DMS79 (cell line): ENCODE data around the gene PXDN.

Experiments used
- DNase-seq: peaks from one replicate; lab custom pipeline; 2025; lab: John Stamatoyannopoulos, UW

PXDN gene

GRCh38 chr2:1610096-1610485 is 134.2 kb downstream of the PXDN start:
- no peak for DNase-seq

GRCh38 chr2:1609485-1610095 is 134.7 kb downstream of the PXDN start:
- no peak for DNase-seq

GRCh38 chr2:1609040-1609439 is 135.3 kb downstream of the PXDN start:
- no peak for DNase-seq

- DNase-seq, result no peak
These were observed 136.2 kb downstream of the PXDN start for GRCh38 chr2:1607971-1608688.

GRCh38 chr2:1607236-1607920 is 136.9 kb downstream of the PXDN start:
- no peak for DNase-seq

- no peak for DNase-seq
These were observed 137.7 kb downstream of the PXDN start for GRCh38 chr2:1606421-1607235.

- no peak for DNase-seq
These were observed 138.3 kb downstream of the PXDN start for GRCh38 chr2:1606046-1606400.

GRCh38 chr2:1605102-1606045 is 138.9 kb downstream of the PXDN start:
- DNase-seq, result no peak

- DNase-seq, result no peak
These were observed 140.8 kb downstream of the PXDN start for GRCh38 chr2:1603521-1603920.

GRCh38 chr2:1603059-1603458 is 141.3 kb downstream of the PXDN start:
- DNase-seq, result no peak

- no peak for DNase-seq
These were observed 141.9 kb downstream of the PXDN start for GRCh38 chr2:1602278-1603010.

- no peak for DNase-seq
These were observed 142.6 kb downstream of the PXDN start for GRCh38 chr2:1601471-1602277.

GRCh38 chr2:1601067-1601412 is 143.3 kb downstream of the PXDN start:
- DNase-seq, result no peak

- no peak for DNase-seq
These were observed 143.9 kb downstream of the PXDN start for GRCh38 chr2:1600191-1601066.

GRCh38 chr2:1599301-1600085 is 144.8 kb downstream of the PXDN start:
- no peak for DNase-seq

- DNase-seq, result no peak
These were observed 145.5 kb downstream of the PXDN start for GRCh38 chr2:1598800-1599199.

- DNase-seq, result no peak
These were observed 146.1 kb downstream of the PXDN start for GRCh38 chr2:1598041-1598710.

- DNase-seq, result no peak
These were observed 149.0 kb downstream of the PXDN start for GRCh38 chr2:1595274-1595673.
